Activated B cell treated with CpG ODN at 0.5 μM for 24 hours (primary cell): ENCODE results near the gene ADAMTS3. TPM values are rescaled to one million over a fixed set of nuclear protein-coding genes. Genes with fewer than 3 reads are reported as not detected.

Experiments used
- ATAC-seq: fragments of 200-7000 bp; cut with Tn5 transposase; one replicate; pipeline ENCODE4 v1.10.0; 2021; ENCODE audit warnings: low read depth, mild to moderate bottlenecking, moderate library complexity
- CTCF ChIA-PET: fragments of 350-600 bp; sonication (Branson Sonifier 250); formaldehyde crosslinking; loops from one replicate; lab custom pipeline; 2021; ENCODE audit warnings: antibody characterized with exemption; lab: Charles Lee
- POLR2A ChIA-PET: fragments of 350-600 bp; sonication (Branson Sonifier 250); formaldehyde crosslinking; loops from one replicate; lab custom pipeline; 2021; ENCODE audit warnings: antibody characterized with exemption; lab: Charles Lee
- DNase-seq: peaks from one replicate; pipeline ENCODE4 v3.0.0; 2022
- H3K27ac Mint-ChIP-seq: one replicate; pipeline ENCODE4 v1.8.0; 2020; ENCODE audit warnings: mixed read lengths
- H3K27me3 Mint-ChIP-seq: one replicate; pipeline ENCODE4 v1.8.0; 2021; ENCODE audit warnings: mixed read lengths
- H3K36me3 Mint-ChIP-seq: one replicate; pipeline ENCODE4 v1.8.0; 2021; ENCODE audit warnings: low read depth, mixed read lengths
- H3K4me1 Mint-ChIP-seq: one replicate; pipeline ENCODE4 v1.8.0; 2021; ENCODE audit warnings: mixed read lengths
- H3K4me3 Mint-ChIP-seq: one replicate; pipeline ENCODE4 v1.8.0; 2020; ENCODE audit warnings: mild to moderate bottlenecking, mixed read lengths
- H3K9me3 Mint-ChIP-seq: one replicate; pipeline ENCODE4 v1.8.0; 2020; ENCODE audit warnings: mixed read lengths
- intact Hi-C: fragments of 100-400 bp; cut with micrococcal nuclease; formaldehyde crosslinking; loops from one replicate; pipeline ENCODE4 v1.15.1; 2024
- total RNA-seq: library from RNA; stranded (reverse); gene quantifications from 2 replicates; pipeline ENCODE4 v1.2.3, GENCODE V29; 2022
- TF ChIP-seq, protein P1 (sequence below): fragments of 200-600 bp; IDR thresholded peaks from one replicate; pipeline ENCODE4 v1.8.0; 2022; ENCODE audit warnings: antibody characterized with exemption, mild to moderate bottlenecking

The ADAMTS3 gene
- total RNA-seq, 1 donor from 2014 or later: not detected

DNA sequence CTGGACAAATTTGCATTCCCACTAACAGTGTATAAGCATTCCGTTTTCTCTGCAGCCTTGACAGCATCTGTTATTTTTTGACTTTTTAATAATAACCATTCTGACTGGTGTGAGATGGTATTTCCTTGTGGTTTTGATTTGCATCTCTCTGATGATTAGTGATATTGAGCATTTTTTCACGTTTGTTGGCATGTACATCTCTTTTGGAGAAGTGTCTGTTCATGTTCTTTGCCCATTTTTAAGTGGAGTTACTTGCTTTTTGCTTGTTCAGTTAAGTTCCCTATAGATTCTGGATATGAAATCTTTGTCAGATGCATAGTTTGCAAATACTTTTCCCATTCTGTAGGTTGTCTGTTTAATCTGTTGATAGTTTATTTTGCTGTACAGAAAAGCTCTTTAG, 68.8 kb downstream of the ADAMTS3 start:
- Mint-ChIP-seq H3K27me3 (no peaks in the 10 kb centered on the region), H3K4me3 (no peak overlapping the region), H3K36me3 (no peaks in the 10 kb centered on the region), H3K9me3 (no peaks in the 10 kb centered on the region), H3K27ac (no peak overlapping the region), H3K4me1 (no peaks in the 10 kb centered on the region)
- TF ChIP-seq, protein P1, sequence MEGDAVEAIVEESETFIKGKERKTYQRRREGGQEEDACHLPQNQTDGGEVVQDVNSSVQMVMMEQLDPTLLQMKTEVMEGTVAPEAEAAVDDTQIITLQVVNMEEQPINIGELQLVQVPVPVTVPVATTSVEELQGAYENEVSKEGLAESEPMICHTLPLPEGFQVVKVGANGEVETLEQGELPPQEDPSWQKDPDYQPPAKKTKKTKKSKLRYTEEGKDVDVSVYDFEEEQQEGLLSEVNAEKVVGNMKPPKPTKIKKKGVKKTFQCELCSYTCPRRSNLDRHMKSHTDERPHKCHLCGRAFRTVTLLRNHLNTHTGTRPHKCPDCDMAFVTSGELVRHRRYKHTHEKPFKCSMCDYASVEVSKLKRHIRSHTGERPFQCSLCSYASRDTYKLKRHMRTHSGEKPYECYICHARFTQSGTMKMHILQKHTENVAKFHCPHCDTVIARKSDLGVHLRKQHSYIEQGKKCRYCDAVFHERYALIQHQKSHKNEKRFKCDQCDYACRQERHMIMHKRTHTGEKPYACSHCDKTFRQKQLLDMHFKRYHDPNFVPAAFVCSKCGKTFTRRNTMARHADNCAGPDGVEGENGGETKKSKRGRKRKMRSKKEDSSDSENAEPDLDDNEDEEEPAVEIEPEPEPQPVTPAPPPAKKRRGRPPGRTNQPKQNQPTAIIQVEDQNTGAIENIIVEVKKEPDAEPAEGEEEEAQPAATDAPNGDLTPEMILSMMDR: no peak
- intact Hi-C loops: no loop called here
- ATAC-seq (no peak), DNase-seq (no peak)
- ChIA-PET CTCF (no interaction called here), POLR2A (no interaction called here)

DNA sequence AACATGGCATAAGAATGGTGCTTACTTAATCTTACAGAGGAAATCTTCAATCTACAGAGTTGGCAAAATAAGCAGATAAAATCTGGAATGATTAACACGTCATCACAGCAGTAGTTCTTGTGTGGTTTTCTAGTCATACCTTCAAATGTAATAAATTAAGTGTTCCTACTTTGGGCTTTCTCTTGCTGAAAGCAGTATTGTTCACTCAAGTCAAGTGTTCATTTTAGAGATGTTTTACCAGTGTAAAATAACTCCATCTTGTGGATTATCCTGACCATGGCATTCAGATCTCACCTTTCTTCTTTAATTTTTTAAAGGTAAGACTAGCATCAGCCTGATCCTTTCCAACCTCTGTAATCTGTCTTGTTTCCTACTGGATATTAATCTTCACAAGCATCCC, 72.9 kb downstream of the ADAMTS3 start:
- Mint-ChIP-seq H3K27ac (no peak overlapping the region), H3K9me3 (peaks cover 8% of the 10 kb centered on the region), H3K36me3 (no peaks in the 10 kb centered on the region), H3K4me1 (no peaks in the 10 kb centered on the region), H3K4me3 (no peak overlapping the region), H3K27me3 (no peaks in the 10 kb centered on the region)
- no peak for DNase-seq
- intact Hi-C loops: no loop called here
- ATAC-seq: no peak
- ChIA-PET CTCF (no interaction called here), POLR2A (no interaction called here)
- TF ChIP-seq, protein P1: no peak

DNA sequence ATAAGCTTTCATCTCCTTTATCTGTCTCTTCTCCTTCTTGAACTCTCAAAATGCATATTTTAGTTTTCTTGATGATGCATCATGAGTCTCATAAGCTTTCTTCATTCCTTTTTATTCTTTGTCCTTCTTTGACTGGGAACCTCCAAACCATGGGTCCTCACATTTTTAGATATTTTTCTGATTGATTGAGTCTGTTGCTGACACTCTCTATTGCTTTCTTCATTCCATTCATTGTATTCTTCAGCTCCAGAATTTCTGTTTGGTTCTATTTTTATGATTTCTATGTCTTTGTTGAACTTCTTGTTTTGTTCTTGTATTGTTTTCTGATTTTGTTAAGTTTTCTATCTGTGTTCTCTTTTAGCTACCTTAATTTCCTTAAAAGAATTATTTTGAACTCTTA, 74.9 kb downstream of the ADAMTS3 start:
- POLR2A ChIA-PET: no interaction called here

DNA sequence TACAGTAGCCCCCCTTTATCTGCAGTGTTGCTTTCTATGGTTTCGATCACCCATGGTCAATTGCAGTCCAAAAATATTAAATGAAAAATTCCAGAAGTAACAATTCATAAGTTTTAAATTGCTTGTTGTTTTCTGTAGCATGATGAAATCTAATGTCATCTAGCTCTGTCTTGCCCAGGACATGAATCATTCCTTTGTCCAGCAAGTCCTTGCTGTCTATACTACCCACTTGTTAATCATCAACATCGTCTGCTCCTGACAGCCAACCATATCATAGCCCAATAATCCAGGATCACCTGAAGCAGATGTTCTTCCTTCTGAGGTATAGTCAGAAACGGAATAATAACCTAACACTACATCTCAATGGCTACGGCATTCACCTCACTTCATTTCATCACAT, 79.8 kb downstream of the ADAMTS3 start:
- H3K9me3 Mint-ChIP-seq: peaks cover 4% of the 10 kb centered on the region
- no peak overlapping the region for H3K4me3 Mint-ChIP-seq
- no peaks in the 10 kb centered on the region for H3K4me1 Mint-ChIP-seq
- CTCF ChIA-PET: no interaction called here
- intact Hi-C loops: no loop called here
- no peaks in the 10 kb centered on the region for H3K36me3 Mint-ChIP-seq
- H3K27ac Mint-ChIP-seq: no peak overlapping the region
- ATAC-seq (no peak), DNase-seq (no peak)
- H3K27me3 Mint-ChIP-seq: no peaks in the 10 kb centered on the region
- TF ChIP-seq, protein P1: no peak
- POLR2A ChIA-PET: no interaction called here

More for the DNA sequence above, 74.9 kb downstream of the ADAMTS3 start:
- CTCF ChIA-PET: no interaction called here
- DNase-seq (no peak), ATAC-seq (no peak)
- no peak overlapping the region for H3K27ac Mint-ChIP-seq
- H3K4me3 Mint-ChIP-seq: no peak overlapping the region
- TF ChIP-seq, protein P1: no peak
- H3K36me3 Mint-ChIP-seq: no peaks in the 10 kb centered on the region
- intact Hi-C loops: no loop called here
- H3K27me3 Mint-ChIP-seq: no peaks in the 10 kb centered on the region
- H3K9me3 Mint-ChIP-seq: peaks cover 8% of the 10 kb centered on the region
- H3K4me1 Mint-ChIP-seq: no peaks in the 10 kb centered on the region

DNA sequence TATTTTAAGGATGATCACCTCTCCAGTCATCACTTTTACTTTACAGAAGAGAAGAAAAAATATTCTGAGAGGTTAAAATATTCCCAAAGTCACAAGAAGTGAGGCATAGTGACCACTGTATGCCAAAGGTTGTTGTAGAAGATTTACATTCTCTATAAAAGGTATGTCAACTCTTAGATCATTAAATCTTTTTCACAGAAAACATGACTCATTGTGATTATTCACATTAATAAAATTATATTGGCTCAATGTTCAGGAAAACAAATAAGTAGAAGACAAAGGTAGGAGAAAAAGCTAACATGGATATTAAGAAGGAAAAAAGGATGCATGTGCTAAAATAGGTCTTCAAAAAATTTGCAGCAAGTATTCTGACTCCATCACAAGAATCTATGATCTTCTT, 82.0 kb downstream of the ADAMTS3 start:
- Mint-ChIP-seq H3K36me3 (no peaks in the 10 kb centered on the region), H3K9me3 (no peaks in the 10 kb centered on the region), H3K27ac (no peak overlapping the region), H3K27me3 (no peaks in the 10 kb centered on the region), H3K4me1 (no peaks in the 10 kb centered on the region), H3K4me3 (no peak overlapping the region)
- POLR2A ChIA-PET: no interaction called here
- TF ChIP-seq, protein P1: no peak
- CTCF ChIA-PET: no interaction called here
- intact Hi-C loops: no loop called here
- ATAC-seq (no peak), DNase-seq (no peak)
